IMR-90 (cell line): ENCODE measurements around the gene NLGN1. TPM values are rescaled to one million over a fixed set of nuclear protein-coding genes. Genes with fewer than 3 reads are reported as not detected.

Experiments used
- ATAC-seq: fragments of 200-7000 bp; cut with Tn5 transposase; 2 replicates; pipeline ENCODE4 v1.9.1; 2020; ENCODE audit warnings: low read depth, mild to moderate bottlenecking, moderate library complexity
- BruUV-seq: library from RNA; stranded (reverse); fragments of 400-500 nt; replicated peaks from 2 replicates; lab custom pipeline; 2021; lab: Mats Ljungman, UMichigan
- CTCF ChIA-PET: fragments of 300-600 bp; formaldehyde crosslinking; extraction: SDS; loops from one replicate; lab custom pipeline; 2021; ENCODE audit warnings: antibody characterized with exemption; lab: Yijun Ruan, JAX
- POLR2A ChIA-PET: fragments of 300-600 bp; sonication (Branson Sonifier 250); formaldehyde crosslinking; loops from one replicate; lab custom pipeline; 2022; ENCODE audit warnings: antibody characterized with exemption; ENCODE audit not compliant: unreplicated experiment; lab: Charles Lee
- DNase-seq: peaks from one replicate; pipeline ENCODE4 v3.0.0; 2013
- H2AFZ ChIP-seq: replicated peaks from 2 replicates; pipeline ENCODE3; 2013; ENCODE audit warnings: low read length, mild to moderate bottlenecking; ENCODE audit not compliant: poor library complexity
- H2AK5ac ChIP-seq: 2 replicates; pipeline ENCODE4 v1.6.1; 2013; ENCODE audit warnings: low read depth, low read length, inconsistent platforms
- H2AK9ac ChIP-seq: replicated peaks from 2 replicates; pipeline ENCODE3; 2013; ENCODE audit warnings: mild to moderate bottlenecking, low read depth, low read length, moderate library complexity; ENCODE audit not compliant: poor library complexity
- H2BK120ac ChIP-seq: 2 replicates; pipeline ENCODE4 v1.6.1; 2013; ENCODE audit warnings: low read depth, low read length, inconsistent platforms
- H2BK15ac ChIP-seq: 3 replicates; pipeline ENCODE4 v1.6.1; 2013; ENCODE audit warnings: low read depth, low read length, inconsistent platforms
- H2BK20ac ChIP-seq: 2 replicates; pipeline ENCODE4 v1.6.1; 2013; ENCODE audit warnings: low read depth, mild to moderate bottlenecking, inconsistent platforms, low read length, moderate library complexity
- H2BK5ac ChIP-seq: 2 replicates; pipeline ENCODE4 v1.6.1; 2013; ENCODE audit warnings: mild to moderate bottlenecking, low read depth, low read length, inconsistent platforms; ENCODE audit not compliant: poor library complexity, severe bottlenecking
- H3K14ac ChIP-seq: replicated peaks from 2 replicates; pipeline ENCODE4 v1.6.1; 2013; ENCODE audit warnings: low read depth, low read length, inconsistent platforms
- H3K18ac ChIP-seq: 2 replicates; pipeline ENCODE4 v1.6.1; 2013; ENCODE audit warnings: low read depth, low read length, control low read depth
- H3K23ac ChIP-seq: 2 replicates; pipeline ENCODE4 v1.6.1; 2013; ENCODE audit warnings: low read depth, low read length, inconsistent platforms
- H3K27ac ChIP-seq: 2 replicates; pipeline ENCODE4 v1.5.1; 2013; ENCODE audit warnings: mild to moderate bottlenecking, control low read depth, low read length; ENCODE audit not compliant: insufficient read depth
- H3K27me3 ChIP-seq: 2 replicates; pipeline ENCODE4 v1.6.1; 2013; ENCODE audit warnings: low read length; ENCODE audit not compliant: control insufficient read depth, insufficient read depth
- H3K36me3 ChIP-seq: 2 replicates; pipeline ENCODE4 v1.6.1; 2013; ENCODE audit warnings: low read length, mixed read lengths; ENCODE audit not compliant: control insufficient read depth, insufficient read depth
- H3K4ac ChIP-seq: 2 replicates; pipeline ENCODE4 v1.6.1; 2013; ENCODE audit warnings: low read depth, low read length, inconsistent platforms
- H3K4me1 ChIP-seq: 2 replicates; pipeline ENCODE4 v1.6.1; 2013; ENCODE audit warnings: low read length, mixed read lengths; ENCODE audit not compliant: control insufficient read depth, insufficient read depth
- H3K4me2 ChIP-seq: 2 replicates; pipeline ENCODE4 v1.6.1; 2013; ENCODE audit warnings: low read depth, mild to moderate bottlenecking, control low read depth, low read length, moderate library complexity
- H3K4me3 ChIP-seq: 2 replicates; pipeline ENCODE4 v1.5.1; 2013; ENCODE audit warnings: low read depth, mild to moderate bottlenecking, control low read depth, low read length, moderate library complexity; ENCODE audit not compliant: insufficient read depth
- H3K56ac ChIP-seq: 2 replicates; pipeline ENCODE4 v1.6.1; 2013; ENCODE audit warnings: low read length, inconsistent platforms; ENCODE audit not compliant: insufficient read depth; ENCODE audit errors: extremely low read depth
- H3K79me1 ChIP-seq, 2 experiments: 2 replicates each; pipeline ENCODE4 v1.6.1; 2013; ENCODE audit warnings: low read length in 2 of 2, inconsistent platforms in 1 of 2, low read depth in 1 of 2
- H3K9ac ChIP-seq: 2 replicates; pipeline ENCODE4 v1.6.1; 2013; ENCODE audit warnings: low read depth, low read length, control low read depth
- H3K9me1 ChIP-seq: 2 replicates; pipeline ENCODE4 v1.6.1; 2013; ENCODE audit warnings: low read length, inconsistent platforms; ENCODE audit not compliant: insufficient read depth
- H3K9me3 ChIP-seq: 2 replicates; pipeline ENCODE4 v1.6.1; 2013; ENCODE audit warnings: low read length; ENCODE audit not compliant: control insufficient read depth, insufficient read depth
- H4K20me1 ChIP-seq: 2 replicates; pipeline ENCODE4 v1.6.1; 2013; ENCODE audit warnings: low read length, inconsistent platforms; ENCODE audit not compliant: insufficient read depth
- H4K5ac ChIP-seq: 2 replicates; pipeline ENCODE4 v1.6.1; 2013; ENCODE audit warnings: mild to moderate bottlenecking, low read depth, low read length, control low read depth
- H4K8ac ChIP-seq, 2 experiments: 2 replicates each; pipeline ENCODE4 v1.6.1; 2013; ENCODE audit warnings: low read depth in 2 of 2, low read length in 2 of 2, control low read depth in 1 of 2, inconsistent platforms in 1 of 2
- H4K91ac ChIP-seq: 2 replicates; pipeline ENCODE4 v1.6.1; 2013; ENCODE audit warnings: low read depth, low read length, inconsistent platforms; ENCODE audit not compliant: insufficient read depth
- WGBS, 2 experiments: methylation state at CpG; one replicate each; pipeline versions ENCODE4 v1.1.5 to v1.1.7; 2013; ENCODE audit warnings: missing lambda C conversion rate in 2 of 2; ENCODE audit not compliant: insufficient read length in 1 of 2; ENCODE audit errors: extremely low coverage in 2 of 2; 5-methylcytosine and 5-hydroxymethylcytosine counted together
- dilution Hi-C: fragments of 300-500 bp; cut with HindIII; formaldehyde crosslinking; loops from one replicate; pipeline ENCODE4 v1.14.3; 2018; ENCODE audit warnings: low sequenced_read_pairs; ENCODE audit not compliant: unreplicated experiment
- in situ Hi-C: fragments of 300-500 bp; cut with MboI; formaldehyde crosslinking; loops from 3 replicates; pipeline ENCODE4 v1.14.3; 2019; ENCODE audit warnings: low sequenced_read_pairs, inconsistent platforms, mixed read lengths
- intact Hi-C: fragments of 100-400 bp; cut with micrococcal nuclease; formaldehyde crosslinking; loops from 2 replicates; pipeline ENCODE4 v1.10.0; 2022
- polyA plus RNA-seq, 3 experiments: library from polyadenylated mRNA; depleted of rRNA; stranded (reverse); fragments of >200 nt; gene quantifications; 2 replicates each; pipeline ENCODE4 v1.2.3, GENCODE V29; 2012; ENCODE audit warnings: low replicate concordance in 1 of 3
- total RNA-seq: library from RNA; depleted of rRNA; stranded (reverse); fragments of >200 nt; gene quantifications from 2 replicates; pipeline ENCODE4 v1.2.3, GENCODE V29; 2012
- TF ChIP-seq, protein P1 (sequence below): conservative IDR thresholded peaks from 2 replicates; pipeline ENCODE4 v1.5.1; 2012; ENCODE audit warnings: mild to moderate bottlenecking, low read depth, low read length, improper control_type of control experiment

NLGN1 gene
- total and polyA plus RNA-seq, 2 of the 4 experiments (the other 2 are of a cell fraction) = 1.8 to 12.5 TPM

DNA sequence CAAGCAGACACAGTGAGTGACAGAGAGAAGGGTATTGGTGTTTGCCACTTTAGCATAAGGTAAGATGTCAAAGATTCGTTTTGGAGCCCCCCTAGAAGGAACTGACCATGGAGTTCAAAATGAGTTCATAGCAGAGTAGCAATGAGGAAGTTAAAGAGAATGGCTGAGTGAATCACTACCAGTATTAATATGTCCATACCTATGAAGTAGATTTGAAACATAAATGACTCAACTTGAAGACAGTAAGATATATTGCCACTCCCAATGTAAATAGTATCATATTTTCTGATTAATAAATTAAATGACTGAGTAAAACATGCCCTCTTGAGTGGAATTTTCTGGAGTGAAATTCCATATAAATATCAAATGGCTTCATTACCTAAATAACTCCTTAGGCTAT lies 675.1 kb downstream of the NLGN1 start:
- Histone ChIP-seq H3K4ac (no peak overlapping the region), H3K9me3 (no peaks in the 10 kb centered on the region), H3K4me1 (no peaks in the 10 kb centered on the region), H3K14ac (no peak overlapping the region), H3K27me3 (no peaks in the 10 kb centered on the region), H2BK120ac (no peak overlapping the region), H3K23ac (no peak overlapping the region), H4K5ac (no peak overlapping the region), H3K36me3 (no peaks in the 10 kb centered on the region), H3K9ac (no peak overlapping the region), H2BK15ac (no peak overlapping the region), H3K56ac (no peak overlapping the region), H3K9me1 (no peaks in the 10 kb centered on the region), H2BK20ac (no peak overlapping the region), H2AK9ac (no peak overlapping the region), H4K8ac (no peak overlapping the region), H3K4me3 (no peak overlapping the region), H4K20me1 (no peaks in the 10 kb centered on the region), H2AFZ (no peak overlapping the region), H3K79me1 (no peaks in the 10 kb centered on the region), H4K91ac (no peak overlapping the region), H3K4me2 (no peak overlapping the region), H3K27ac (no peak overlapping the region), H2AK5ac (no peak overlapping the region), H2BK5ac (no peak overlapping the region), H3K18ac (no peak overlapping the region)
- DNase-seq (no peak), ATAC-seq (no peak)
- dilution Hi-C loops (no loop called here), in situ Hi-C loops (no loop called here), intact Hi-C loops (no loop called here)
- TF ChIP-seq, protein P1, sequence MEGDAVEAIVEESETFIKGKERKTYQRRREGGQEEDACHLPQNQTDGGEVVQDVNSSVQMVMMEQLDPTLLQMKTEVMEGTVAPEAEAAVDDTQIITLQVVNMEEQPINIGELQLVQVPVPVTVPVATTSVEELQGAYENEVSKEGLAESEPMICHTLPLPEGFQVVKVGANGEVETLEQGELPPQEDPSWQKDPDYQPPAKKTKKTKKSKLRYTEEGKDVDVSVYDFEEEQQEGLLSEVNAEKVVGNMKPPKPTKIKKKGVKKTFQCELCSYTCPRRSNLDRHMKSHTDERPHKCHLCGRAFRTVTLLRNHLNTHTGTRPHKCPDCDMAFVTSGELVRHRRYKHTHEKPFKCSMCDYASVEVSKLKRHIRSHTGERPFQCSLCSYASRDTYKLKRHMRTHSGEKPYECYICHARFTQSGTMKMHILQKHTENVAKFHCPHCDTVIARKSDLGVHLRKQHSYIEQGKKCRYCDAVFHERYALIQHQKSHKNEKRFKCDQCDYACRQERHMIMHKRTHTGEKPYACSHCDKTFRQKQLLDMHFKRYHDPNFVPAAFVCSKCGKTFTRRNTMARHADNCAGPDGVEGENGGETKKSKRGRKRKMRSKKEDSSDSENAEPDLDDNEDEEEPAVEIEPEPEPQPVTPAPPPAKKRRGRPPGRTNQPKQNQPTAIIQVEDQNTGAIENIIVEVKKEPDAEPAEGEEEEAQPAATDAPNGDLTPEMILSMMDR = no peak
- ChIA-PET POLR2A (no interaction called here), CTCF (no interaction called here)
- WGBS, 2 experiments = no CpG with 5 or more reads among the region's 1 CpG
- BruUV-seq = no TSS peak
